Umbilical cord (tissue), 2 donors: Measurements from ENCODE around the gene CTNND2. TPM values are rescaled to one million over a fixed set of nuclear protein-coding genes. Genes with fewer than 3 reads are reported as not detected.
A peak's percentile ranks its signal among the peaks of the same experiment; 100 is the strongest.
"Not testable (repeated sequence)": the region's sequence is repeated elsewhere in the genome, so short reads cannot be mapped to it uniquely, and the experiment has no call there.

Source experiments
- DNase-seq: peaks from one replicate; pipeline ENCODE4 v3.0.0-alpha.2; 2015; ENCODE audit warnings: low spot score
- total RNA-seq: library from RNA; depleted of rRNA; stranded (reverse); fragments of >200 nt; gene quantifications from one replicate; pipeline ENCODE4 v1.2.3, GENCODE V29; 2014; ENCODE audit warnings: low replicate concordance; ENCODE audit not compliant: insufficient read depth

The CTNND2 gene
- total RNA-seq, 1 donor from 2014 or later, result 8.7 TPM

- no peak for DNase-seq
Measured at GRCh38 chr5:11679676-11680075, 224.6 kb downstream of the CTNND2 start.

- no peak for DNase-seq
Measured at GRCh38 chr5:11675184-11675583, 229.1 kb downstream of the CTNND2 start.

- no peak for DNase-seq
Measured at GRCh38 chr5:11672385-11673085, 231.7 kb downstream of the CTNND2 start.

GRCh38 chr5:11658376-11658775 lies 245.9 kb downstream of the CTNND2 start:
- no peak for DNase-seq

DNA sequence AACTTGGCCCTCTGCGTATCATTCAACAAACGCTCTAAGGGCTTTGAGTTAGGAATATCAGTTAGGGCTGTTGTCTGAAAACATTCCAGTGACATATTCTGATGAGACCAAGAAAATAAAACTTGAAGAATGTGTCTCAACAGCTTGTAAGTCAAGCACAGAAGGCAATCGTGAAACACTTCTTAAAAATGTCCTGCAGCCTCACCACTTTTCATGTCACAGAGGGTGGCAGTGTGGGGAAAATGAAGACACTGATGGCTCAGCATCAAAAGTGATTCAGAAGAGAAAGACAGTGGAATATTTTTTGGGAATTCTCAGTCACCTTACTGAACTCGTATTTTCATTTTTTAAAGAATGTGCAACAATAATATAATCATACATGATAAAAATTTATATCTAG lies 247.3 kb downstream of the CTNND2 start:
- no peak for DNase-seq

GRCh38 chr5:11655681-11656080 lies 248.6 kb downstream of the CTNND2 start:
- DNase-seq, result no peak

GRCh38 chr5:11650936-11651335 lies 253.3 kb downstream of the CTNND2 start:
- DNase-seq, result no peak

DNA sequence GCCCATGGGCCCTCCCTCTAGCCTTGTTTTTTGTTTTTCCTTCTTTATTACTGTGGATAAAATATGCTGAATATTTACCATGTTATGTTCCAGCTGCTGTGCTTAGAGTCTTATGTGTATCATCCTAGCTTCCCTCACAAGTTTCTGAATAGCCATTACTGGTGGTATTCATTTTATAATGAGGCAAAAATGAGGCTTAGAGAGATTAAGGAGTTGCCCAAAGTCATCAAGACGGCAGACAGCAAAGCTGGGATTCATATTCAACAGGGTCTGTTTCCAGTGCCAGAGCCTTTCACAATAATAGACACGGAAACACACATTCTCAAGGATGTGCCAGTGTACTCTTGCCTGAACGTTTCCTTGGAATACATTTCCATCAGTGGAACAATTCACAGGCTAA lies 258.1 kb downstream of the CTNND2 start:
- DNase-seq, result no peak

- DNase-seq, result peak; percentile 1
Measured at GRCh38 chr5:11642438-11642837, 261.8 kb downstream of the CTNND2 start.

DNA sequence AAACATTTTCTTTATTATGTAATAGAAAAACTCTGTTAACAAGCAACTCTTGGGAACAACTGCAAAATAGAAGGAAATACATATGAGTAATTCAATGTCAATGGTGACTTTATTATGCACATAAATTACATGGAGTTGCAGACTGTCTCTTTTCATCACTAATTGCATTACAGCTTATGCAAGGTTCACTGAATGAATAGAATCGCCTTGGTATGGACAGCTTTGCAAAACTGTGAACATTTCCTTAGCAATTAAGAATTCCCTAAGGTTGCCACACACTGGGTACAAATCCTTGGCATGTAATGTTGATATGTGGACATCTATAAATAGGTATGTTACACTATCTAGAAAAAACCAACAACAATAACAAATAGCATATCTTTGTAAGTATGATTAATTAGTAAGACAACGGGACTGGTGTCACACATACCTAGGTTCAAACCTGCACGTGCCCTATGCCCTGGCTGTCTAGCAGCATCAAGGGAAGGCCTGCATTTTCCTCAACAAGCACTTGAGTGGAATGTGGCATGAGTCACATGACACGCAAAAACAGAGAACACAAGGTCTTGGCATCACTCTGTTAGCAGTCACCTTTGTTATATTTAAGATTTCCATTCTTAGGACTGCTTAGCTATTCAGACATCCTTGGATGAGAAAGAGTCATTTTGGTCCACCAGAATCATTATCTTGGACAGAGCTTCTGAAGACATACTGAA lies 263.9 kb downstream of the CTNND2 start:
- no peak for DNase-seq

DNA sequence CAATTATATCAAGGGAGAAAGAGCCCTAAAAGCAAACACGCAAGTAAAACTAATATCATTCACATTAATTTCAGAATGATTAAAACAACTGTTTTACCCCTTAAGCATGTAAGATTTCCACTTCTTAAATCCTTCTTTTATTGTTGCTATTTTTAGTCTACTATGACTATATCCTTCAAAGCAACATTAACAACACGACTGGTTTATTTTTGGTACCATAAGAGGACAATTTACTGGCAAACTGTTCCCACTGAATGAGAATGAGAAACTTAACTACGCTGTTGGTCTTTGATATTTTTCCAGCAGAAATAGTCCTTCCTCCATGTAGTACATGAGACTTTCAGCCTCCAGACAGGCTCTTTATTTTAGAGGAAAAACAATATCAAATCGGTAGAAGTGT lies 281.5 kb downstream of the CTNND2 start:
- no peak for DNase-seq

GRCh38 chr5:11620172-11620571 lies 284.1 kb downstream of the CTNND2 start:
- DNase-seq, result no peak

- DNase-seq, result peak; percentile 59
Measured at GRCh38 chr5:11619339-11620024, 284.8 kb downstream of the CTNND2 start.

DNA sequence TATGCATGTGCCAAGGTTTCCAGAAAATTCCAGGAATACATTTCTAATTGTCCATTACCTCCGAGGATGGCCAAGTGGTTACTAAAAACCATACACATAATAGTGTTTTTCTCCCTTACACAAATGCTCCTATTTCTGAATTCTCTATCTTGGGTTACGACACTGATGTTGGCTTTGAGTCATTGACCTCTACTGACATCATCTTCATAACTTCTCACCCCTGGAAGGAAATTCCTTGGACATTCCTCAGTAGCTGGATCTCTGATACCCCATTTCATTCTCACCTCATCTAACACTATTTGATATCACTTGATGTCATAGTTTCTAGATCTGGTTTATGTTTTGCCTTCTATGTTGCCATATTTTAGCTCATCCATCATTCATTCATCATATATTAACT lies 287.2 kb downstream of the CTNND2 start:
- DNase-seq, result no peak

DNA sequence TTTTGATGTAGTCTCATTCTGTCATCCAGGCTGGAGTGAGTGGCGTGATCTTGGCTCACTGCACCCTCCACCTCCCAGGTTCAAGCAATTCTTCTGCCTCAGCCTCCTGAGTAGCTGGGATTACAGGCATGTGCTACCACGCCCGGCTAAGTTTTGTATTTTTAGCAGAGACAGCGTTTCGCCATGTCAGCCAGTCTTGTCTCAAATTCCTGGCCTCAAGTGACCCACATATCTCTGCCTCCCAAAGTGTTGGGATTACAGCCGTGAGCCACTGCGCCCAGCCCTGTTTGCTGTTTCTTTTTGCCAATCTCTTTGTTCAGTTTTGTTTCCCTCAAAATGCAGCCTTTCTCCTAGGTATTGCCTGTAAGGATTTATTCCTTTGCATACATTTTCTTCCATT lies 287.6 kb downstream of the CTNND2 start:
- DNase-seq, result not testable (repeated sequence)

DNA sequence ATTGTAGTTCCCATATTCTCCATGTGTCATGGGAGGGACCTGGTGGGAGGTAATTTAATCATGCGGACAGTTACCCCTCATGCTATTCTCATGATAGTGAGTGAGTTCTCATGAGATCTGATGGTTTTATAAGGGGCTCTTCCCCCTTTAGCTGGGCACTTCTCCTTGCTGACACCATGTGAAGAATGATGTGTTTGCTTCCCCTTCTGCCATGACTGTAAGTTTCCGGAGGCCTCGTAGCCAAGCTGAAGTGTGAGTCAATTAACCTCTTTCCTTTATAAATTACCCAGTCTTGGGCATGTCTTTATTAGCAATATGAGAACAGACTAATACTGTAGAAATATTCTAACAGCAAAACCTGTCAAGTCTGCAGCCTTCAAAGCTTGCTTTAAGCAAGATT lies 293.2 kb downstream of the CTNND2 start:
- DNase-seq, result no peak

DNA sequence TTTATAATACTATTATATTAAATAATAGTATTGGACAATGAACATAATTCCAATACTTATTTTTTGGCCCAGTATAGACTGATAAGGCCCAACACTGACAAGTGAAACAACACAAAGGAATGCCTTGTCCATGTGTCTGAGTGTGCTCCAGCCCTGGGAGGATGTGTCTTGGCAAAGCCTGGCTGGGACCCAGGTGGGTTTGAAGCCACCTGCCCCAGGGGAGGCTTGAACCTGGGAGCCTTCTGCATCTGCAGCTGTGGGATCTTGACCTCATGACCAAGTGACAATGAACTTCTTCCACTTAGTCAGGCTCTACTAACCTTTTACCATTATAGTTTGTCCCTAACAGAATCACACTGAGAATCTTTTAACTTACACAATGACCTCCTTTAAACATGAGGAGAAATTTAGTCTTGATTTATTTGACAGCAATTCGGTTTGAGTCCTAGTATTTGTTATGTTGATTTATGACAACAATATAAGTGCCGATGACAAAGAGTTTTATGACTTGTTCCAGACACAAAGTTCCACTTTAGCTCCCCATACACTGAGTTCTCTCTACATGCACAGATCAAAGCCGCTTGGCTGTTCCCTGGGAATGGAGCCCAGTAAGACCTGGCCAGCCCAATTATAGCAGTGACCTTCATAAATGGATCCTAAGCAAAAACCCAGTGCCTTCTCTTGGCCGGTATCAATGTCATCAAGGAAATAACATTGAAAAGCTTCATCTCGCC lies 294.5 kb downstream of the CTNND2 start:
- DNase-seq, result peak; percentile 33

DNA sequence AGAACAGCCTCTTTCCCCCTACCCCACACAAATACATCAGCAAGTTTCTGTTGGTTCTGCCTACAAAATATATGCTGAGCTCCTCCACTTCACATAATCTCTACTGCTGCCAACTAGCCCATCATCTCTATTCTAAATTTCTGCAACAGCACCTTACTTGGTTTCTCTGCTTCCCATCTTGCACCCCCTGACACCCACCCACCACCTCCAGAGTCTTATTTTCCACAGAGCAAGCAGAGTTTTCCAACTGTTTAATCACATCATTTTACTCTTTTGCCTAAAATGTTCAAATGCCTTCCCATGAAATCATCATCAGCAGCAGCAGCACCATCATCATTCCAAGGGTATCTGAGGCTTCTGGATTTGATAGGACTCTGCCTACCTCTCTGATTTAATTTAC lies 295.7 kb downstream of the CTNND2 start:
- DNase-seq, result no peak

- no peak for DNase-seq
Measured at GRCh38 chr5:11607944-11608483, 296.2 kb downstream of the CTNND2 start.

DNA sequence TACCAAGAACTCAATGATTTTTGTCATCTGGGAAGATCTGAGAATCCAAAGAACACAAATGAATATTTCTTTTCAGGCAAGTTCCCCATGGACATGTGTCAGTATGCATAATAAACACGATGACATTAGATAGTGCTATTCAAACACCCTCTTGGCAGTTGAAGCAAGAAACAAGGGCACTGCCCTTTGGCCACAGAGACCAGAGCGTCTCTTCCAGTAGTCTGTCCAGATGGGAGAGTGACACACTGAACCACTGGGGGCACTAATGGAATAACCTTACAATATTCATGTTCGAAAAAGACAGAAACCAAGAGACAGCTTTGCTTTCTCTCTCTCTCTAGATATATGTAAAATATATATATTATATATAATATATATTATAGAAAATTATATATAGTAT lies 301.9 kb downstream of the CTNND2 start:
- no peak for DNase-seq

DNA sequence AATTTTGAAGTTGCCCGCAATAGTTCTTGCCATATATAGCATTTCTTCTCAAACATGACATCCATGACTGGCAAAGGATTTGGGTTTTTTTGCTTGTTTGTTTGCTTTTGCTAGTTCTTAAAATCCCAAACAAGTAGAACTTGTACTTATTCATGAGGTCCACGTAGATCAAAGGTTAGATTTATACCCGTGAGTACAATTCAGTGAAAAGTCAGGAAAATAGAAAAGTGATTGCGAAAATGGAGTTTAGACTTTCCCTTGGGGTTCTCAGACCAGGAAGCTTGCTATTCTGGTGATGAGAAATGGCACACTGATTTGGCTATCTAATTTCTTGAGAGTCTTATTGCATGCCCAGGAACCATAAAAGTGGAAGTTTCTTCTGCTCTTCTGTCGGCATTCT lies 304.7 kb downstream of the CTNND2 start:
- DNase-seq, result no peak

GRCh38 chr5:11596657-11597071 lies 307.6 kb downstream of the CTNND2 start:
- DNase-seq, result no peak
